HepG2 (cell line): Measurements from ENCODE around the gene SFT2D1. TPM values are rescaled to one million over a fixed set of nuclear protein-coding genes. Genes with fewer than 3 reads are reported as not detected.

ENCODE experiments used
- HHEX ChIP-seq: IDR thresholded peaks from 2 replicates; pipeline ENCODE4 v1.6.1; 2016; ENCODE audit warnings: control low read depth
- MBNL3 ChIP-seq: fragments of 250-450 bp; sonication (Bioruptor Pico); conservative IDR thresholded peaks from 2 replicates; pipeline ENCODE4 v1.8.0; 2022; ENCODE audit warnings: mild to moderate bottlenecking, inconsistent platforms
- RERE ChIP-seq: IDR thresholded peaks from 2 replicates; pipeline ENCODE4 v1.6.1; 2016; ENCODE audit warnings: low read depth, missing genetic modification reagents, missing compliant biosample characterization
- TBX2 ChIP-seq: sonication (generic); formaldehyde crosslinking; IDR thresholded peaks from 2 replicates; pipeline ENCODE4 v1.5.0; 2020; ENCODE audit warnings: missing genetic modification reagents, mild to moderate bottlenecking, borderline replicate concordance
- ZBTB10 ChIP-seq: sonication (generic); formaldehyde crosslinking; IDR thresholded peaks from 2 replicates; pipeline ENCODE4 v1.4.0; 2020; ENCODE audit warnings: missing genetic modification reagents, borderline replicate concordance
- ZKSCAN5 ChIP-seq: sonication (generic); formaldehyde crosslinking; IDR thresholded peaks from 2 replicates; pipeline ENCODE4 v1.5.1; 2020; ENCODE audit warnings: mild to moderate bottlenecking, missing genetic modification reagents
- ZNF660 ChIP-seq: sonication (generic); formaldehyde crosslinking; IDR thresholded peaks from 2 replicates; pipeline ENCODE4 v1.5.1; 2020; ENCODE audit warnings: mild to moderate bottlenecking, low read depth, missing genetic modification reagents, borderline replicate concordance
- ZNF841 ChIP-seq: sonication (generic); formaldehyde crosslinking; IDR thresholded peaks from 2 replicates; pipeline ENCODE4 v1.8.1; 2023; ENCODE audit warnings: missing genetic modification reagents, borderline replicate concordance
- polyA plus RNA-seq, 8 experiments: library from polyadenylated mRNA; depleted of rRNA in 3 of 8; stranded (reverse) in 7 of 8; unstranded in 1 of 8; fragments of >200 nt; fragmentation: Illumina TruSeq in 4 of 8; extraction: Trizol in 4 of 8; gene quantifications; 2 replicates each; pipeline versions ENCODE4 v1.2.1 to v1.2.3, GENCODE V29; 2011 to 2016; ENCODE audit warnings: low read depth in 4 of 8, missing spikeins in 1 of 8, mixed read lengths in 1 of 8; ENCODE audit not compliant: insufficient read depth in 1 of 8
- total RNA-seq, 5 experiments: library from RNA; depleted of rRNA; stranded (reverse); fragments of >200 nt; fragmentation: Illumina TruSeq; extraction: Trizol; gene quantifications; 2 replicates each; pipeline ENCODE4 v1.2.3, GENCODE V29; 2016; ENCODE audit warnings: low read depth in 1 of 5
- TF ChIP-seq, protein P1 (sequence below): sonication (generic); formaldehyde crosslinking; IDR thresholded peaks from 2 replicates; pipeline ENCODE4 v1.4.0; 2020; ENCODE audit warnings: mild to moderate bottlenecking, missing genetic modification reagents
- TF ChIP-seq, protein P2 (sequence below): IDR thresholded peaks from 2 replicates; pipeline ENCODE4 v1.6.1; 2016; ENCODE audit warnings: low read depth, control low read depth
- TF ChIP-seq, protein P3 (sequence below), 2 experiments: fragments of 450-650 bp in 1 of 2; sonication (generic) in 1 of 2; formaldehyde crosslinking; IDR thresholded peaks; 2 replicates each; pipeline versions ENCODE4 v1.5.0 to v1.8.0; 2020 to 2022; ENCODE audit warnings: mild to moderate bottlenecking in 1 of 2, missing genetic modification reagents in 1 of 2
- TF ChIP-seq, protein P4 (sequence below): sonication (generic); formaldehyde crosslinking; IDR thresholded peaks from 2 replicates; pipeline ENCODE4 v1.5.1; 2020; ENCODE audit warnings: missing genetic modification reagents, mild to moderate bottlenecking, borderline replicate concordance

The SFT2D1 gene
- total and polyA plus RNA-seq, 2 of the 13 experiments (the other 11 are each of a cell fraction or from before 2014, with no cell fraction given) = 115 to 147 TPM

- no peak for TF ChIP-seq RERE
- no peak for TF ChIP-seq TBX2 (CRISPR knock-in tag)
- TF ChIP-seq HHEX = no peak
- no peak for TF ChIP-seq ZBTB10 (CRISPR knock-in tag)
- TF ChIP-seq, protein P1, sequence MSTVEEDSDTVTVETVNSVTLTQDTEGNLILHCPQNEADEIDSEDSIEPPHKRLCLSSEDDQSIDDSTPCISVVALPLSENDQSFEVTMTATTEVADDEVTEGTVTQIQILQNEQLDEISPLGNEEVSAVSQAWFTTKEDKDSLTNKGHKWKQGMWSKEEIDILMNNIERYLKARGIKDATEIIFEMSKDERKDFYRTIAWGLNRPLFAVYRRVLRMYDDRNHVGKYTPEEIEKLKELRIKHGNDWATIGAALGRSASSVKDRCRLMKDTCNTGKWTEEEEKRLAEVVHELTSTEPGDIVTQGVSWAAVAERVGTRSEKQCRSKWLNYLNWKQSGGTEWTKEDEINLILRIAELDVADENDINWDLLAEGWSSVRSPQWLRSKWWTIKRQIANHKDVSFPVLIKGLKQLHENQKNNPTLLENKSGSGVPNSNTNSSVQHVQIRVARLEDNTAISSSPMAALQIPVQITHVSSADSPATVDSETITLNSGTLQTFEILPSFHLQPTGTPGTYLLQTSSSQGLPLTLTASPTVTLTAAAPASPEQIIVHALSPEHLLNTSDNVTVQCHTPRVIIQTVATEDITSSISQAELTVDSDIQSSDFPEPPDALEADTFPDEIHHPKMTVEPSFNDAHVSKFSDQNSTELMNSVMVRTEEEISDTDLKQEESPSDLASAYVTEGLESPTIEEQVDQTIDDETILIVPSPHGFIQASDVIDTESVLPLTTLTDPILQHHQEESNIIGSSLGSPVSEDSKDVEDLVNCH (CRISPR knock-in tag) = no peak
- TF ChIP-seq, protein P2, sequence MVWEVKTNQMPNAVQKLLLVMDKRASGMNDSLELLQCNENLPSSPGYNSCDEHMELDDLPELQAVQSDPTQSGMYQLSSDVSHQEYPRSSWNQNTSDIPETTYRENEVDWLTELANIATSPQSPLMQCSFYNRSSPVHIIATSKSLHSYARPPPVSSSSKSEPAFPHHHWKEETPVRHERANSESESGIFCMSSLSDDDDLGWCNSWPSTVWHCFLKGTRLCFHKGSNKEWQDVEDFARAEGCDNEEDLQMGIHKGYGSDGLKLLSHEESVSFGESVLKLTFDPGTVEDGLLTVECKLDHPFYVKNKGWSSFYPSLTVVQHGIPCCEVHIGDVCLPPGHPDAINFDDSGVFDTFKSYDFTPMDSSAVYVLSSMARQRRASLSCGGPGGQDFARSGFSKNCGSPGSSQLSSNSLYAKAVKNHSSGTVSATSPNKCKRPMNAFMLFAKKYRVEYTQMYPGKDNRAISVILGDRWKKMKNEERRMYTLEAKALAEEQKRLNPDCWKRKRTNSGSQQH = no peak
- no peak for TF ChIP-seq MBNL3 (CRISPR knock-in tag)
- TF ChIP-seq, protein P3, sequence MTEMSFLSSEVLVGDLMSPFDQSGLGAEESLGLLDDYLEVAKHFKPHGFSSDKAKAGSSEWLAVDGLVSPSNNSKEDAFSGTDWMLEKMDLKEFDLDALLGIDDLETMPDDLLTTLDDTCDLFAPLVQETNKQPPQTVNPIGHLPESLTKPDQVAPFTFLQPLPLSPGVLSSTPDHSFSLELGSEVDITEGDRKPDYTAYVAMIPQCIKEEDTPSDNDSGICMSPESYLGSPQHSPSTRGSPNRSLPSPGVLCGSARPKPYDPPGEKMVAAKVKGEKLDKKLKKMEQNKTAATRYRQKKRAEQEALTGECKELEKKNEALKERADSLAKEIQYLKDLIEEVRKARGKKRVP (CRISPR knock-in tag; IDR thresholded peaks at IDR 0.05) = no peak; a peak in 1 of 4 replicates
- TF ChIP-seq, protein P4, sequence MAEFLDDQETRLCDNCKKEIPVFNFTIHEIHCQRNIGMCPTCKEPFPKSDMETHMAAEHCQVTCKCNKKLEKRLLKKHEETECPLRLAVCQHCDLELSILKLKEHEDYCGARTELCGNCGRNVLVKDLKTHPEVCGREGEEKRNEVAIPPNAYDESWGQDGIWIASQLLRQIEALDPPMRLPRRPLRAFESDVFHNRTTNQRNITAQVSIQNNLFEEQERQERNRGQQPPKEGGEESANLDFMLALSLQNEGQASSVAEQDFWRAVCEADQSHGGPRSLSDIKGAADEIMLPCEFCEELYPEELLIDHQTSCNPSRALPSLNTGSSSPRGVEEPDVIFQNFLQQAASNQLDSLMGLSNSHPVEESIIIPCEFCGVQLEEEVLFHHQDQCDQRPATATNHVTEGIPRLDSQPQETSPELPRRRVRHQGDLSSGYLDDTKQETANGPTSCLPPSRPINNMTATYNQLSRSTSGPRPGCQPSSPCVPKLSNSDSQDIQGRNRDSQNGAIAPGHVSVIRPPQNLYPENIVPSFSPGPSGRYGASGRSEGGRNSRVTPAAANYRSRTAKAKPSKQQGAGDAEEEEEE (CRISPR knock-in tag) = no peak
- TF ChIP-seq ZNF841 (CRISPR knock-in tag) = no peak
- no peak for TF ChIP-seq ZKSCAN5 (CRISPR knock-in tag)
- TF ChIP-seq ZNF660 (CRISPR knock-in tag) = no peak
These were observed 18.1 kb upstream of the SFT2D1 start (continued) for GRCh38 chr6:166360243-166361076.
